Measurements from ENCODE around the gene PAQR5. TPM values are rescaled to one million over a fixed set of nuclear protein-coding genes. Genes with fewer than 3 reads are reported as not detected.

Gene PAQR5
- under 1 TPM in 3 of 4 donors, not detected in 1; 0.08 to 0.39 (median 0.22) TPM for total RNA-seq
- under 1 TPM; 0.09 to 0.21 (median 0.14) TPM for polyA plus RNA-seq
- long read RNA-seq, donor 1: 0 reads
- long read RNA-seq, donor 2: 0 reads

- Histone ChIP-seq H3K9me3 (no peaks in the 10 kb centered on the region), H3K27ac (no peak within 1 kb of the TSS), H3K4me3 (peak within 1 kb of the TSS; percentile 72), H3K27me3 (ENCODE audit: insufficient read depth in 3 of 3, low read length in 2 of 3) (peaks cover 0 to 44% (median 11%) of the 10 kb centered on the region in 3 donors), H3K4me1 (peaks cover 7% of the 10 kb centered on the region), H3K36me3 (ENCODE audit: insufficient read depth in 1 of 2, low read depth in 1 of 2) (no peaks in the 10 kb centered on the region)
- WGBS, 3 donors: 1 to 2% (median 1%) methylated on average over 34 to 74 of the region's 74 CpGs
- DNase-seq: peak; percentile 31 to 59
- ATAC-seq: peak; percentile 47 to 73 (median 58)
- TF ChIP-seq CTCF (IDR thresholded peaks at IDR 0.05): no peak
- intact Hi-C loops (cut with DNase I): no loop called here
Measured at GRCh38 chr15:69298697-69299441, at the start of gene PAQR5. PAQR5 (plus strand) TSS chr15:69298912; CDS start chr15:69360081, 61,169 bp downstream.

- DNase-seq (no peak), ATAC-seq (no peak)
- Histone ChIP-seq H3K9me3 (no peaks in the 10 kb centered on the region), H3K4me3 (no peak overlapping the region), H3K4me1 (no peaks in the 10 kb centered on the region), H3K36me3 (ENCODE audit: insufficient read depth in 1 of 2, low read depth in 1 of 2) (peaks cover 0 to 6% of the 10 kb centered on the region in 2 donors), H3K27ac (peak overlapping the region; percentile 10), H3K27me3 (ENCODE audit: insufficient read depth in 3 of 3, low read length in 2 of 3) (no peaks in the 10 kb centered on the region)
- intact Hi-C loops (cut with DNase I): no loop called here
- no peak for TF ChIP-seq CTCF (IDR thresholded peaks at IDR 0.05)
- whole genome bisulfite sequencing, 3 donors: 57 to 63% (median 61%) methylated on average over 3 of the region's 3 CpGs
Measured at GRCh38 chr15:69253156-69253555, 45.6 kb upstream of the PAQR5 start.

- ATAC-seq: peak in 1 of 4 donors; percentile 56
- peak; percentile 55 for TF ChIP-seq CTCF (IDR thresholded peaks at IDR 0.05)
Measured at GRCh38 chr15:69265347-69265955, 33.3 kb upstream of the PAQR5 start.

GRCh38 chr15:69271217-69271616, 27.5 kb upstream of the PAQR5 start:
- no peak for DNase-seq
- Histone ChIP-seq H3K4me3 (no peak overlapping the region), H3K36me3 (ENCODE audit: insufficient read depth in 1 of 2, low read depth in 1 of 2) (peaks cover 0 to 5% of the 10 kb centered on the region in 2 donors), H3K4me1 (no peaks in the 10 kb centered on the region), H3K27me3 (ENCODE audit: insufficient read depth in 3 of 3, low read length in 2 of 3) (no peaks in the 10 kb centered on the region), H3K27ac (no peak overlapping the region), H3K9me3 (no peaks in the 10 kb centered on the region)
- TF ChIP-seq CTCF (IDR thresholded peaks at IDR 0.05): no peak
- intact Hi-C loops (cut with DNase I): no loop called here
- no peak for ATAC-seq

More at GRCh38 chr15:69265347-69265955, 33.3 kb upstream of the PAQR5 start:
- Histone ChIP-seq H3K27me3 (ENCODE audit: insufficient read depth in 3 of 3, low read length in 2 of 3) (no peaks in the 10 kb centered on the region), H3K4me1 (no peaks in the 10 kb centered on the region), H3K4me3 (no peak overlapping the region), H3K36me3 (ENCODE audit: insufficient read depth in 1 of 2, low read depth in 1 of 2) (peaks cover 0 to 12% of the 10 kb centered on the region in 2 donors), H3K9me3 (no peaks in the 10 kb centered on the region), H3K27ac (no peak overlapping the region)
- DNase-seq: no peak
- 37 to 49% (median 38%) methylated on average over 5 of the region's 5 CpGs for WGBS, 3 donors
- intact Hi-C loops (cut with DNase I): loop anchor here (1.0 to 2.0 kb wide), 2 partner anchors 206 to 207 kb away; no protein-coding TSS in a partner anchor
